HCT116 (cell line): ENCODE data around the gene ARFIP2. TPM values are rescaled to one million over a fixed set of nuclear protein-coding genes. Genes with fewer than 3 reads are reported as not detected.

ENCODE experiments used
- ATAC-seq: fragments of 200-7000 bp; cut with Tn5 transposase; 2 replicates; pipeline ENCODE4 v1.9.1; 2020; ENCODE audit warnings: mild to moderate bottlenecking, moderate library complexity
- BruUV-seq: library from RNA; stranded (reverse); fragments of 400-500 nt; replicated peaks from 2 replicates; lab custom pipeline; 2021; lab: Mats Ljungman, UMichigan
- CTCF ChIA-PET: fragments of 300-600 bp; sonication (Branson Sonifier 250); formaldehyde crosslinking; loops from one replicate; lab custom pipeline; 2021; ENCODE audit warnings: antibody characterized with exemption; lab: Charles Lee
- POLR2A ChIA-PET: fragments of 300-600, 350-600 bp; sonication (Branson Sonifier 250); formaldehyde crosslinking; loops from one replicate; lab custom pipeline; 2021; ENCODE audit warnings: antibody characterized with exemption; lab: Charles Lee
- RAD21 ChIA-PET, 2 experiments: fragments of 300-600 bp; sonication (Branson Sonifier 250); formaldehyde crosslinking; loops; one replicate each; lab custom pipeline; 2023; ENCODE audit warnings: low total read pairs in 2 of 2; ENCODE audit not compliant: uncharacterized antibody in 2 of 2, unreplicated experiment in 2 of 2, low non-redundant PET in 1 of 2; lab: Charles Lee
- DNase-seq: peaks from one replicate; pipeline ENCODE4 v3.0.0-alpha.2; 2010; ENCODE audit warnings: low read depth, low spot score
- H2AFZ ChIP-seq: fragments of 200-600 bp; shearing (Covaris generic), sonication (generic); 2 replicates; pipeline ENCODE4 v1.6.1; 2017; ENCODE audit warnings: low read depth, mixed run types, mixed read lengths, antibody characterized with exemption, low read length; ENCODE audit not compliant: poor library complexity, severe bottlenecking
- H3K27ac ChIP-seq: 2 replicates; pipeline ENCODE4 v1.5.1; 2012; ENCODE audit warnings: low read depth, low read length
- H3K27me3 ChIP-seq: fragments of 200-600 bp; sonication (generic); 2 replicates; pipeline ENCODE4 v1.6.1; 2016; ENCODE audit warnings: mixed run types, low read length, mixed read lengths; ENCODE audit not compliant: insufficient read depth
- H3K36me3 ChIP-seq, 2 experiments: fragments of 200-500 bp in 1 of 2; fragments of 200-600 bp in 1 of 2; sonication (Bioruptor generic) in 1 of 2; sonication (generic) in 1 of 2; 2 replicates each; pipeline versions ENCODE4 v1.5.1 to v1.6.1; 2014 to 2016; ENCODE audit warnings: low read length in 2 of 2, inconsistent platforms in 1 of 2, mixed read lengths in 1 of 2, mixed run types in 1 of 2; ENCODE audit not compliant: insufficient read depth in 2 of 2, control insufficient read depth in 1 of 2
- H3K4me1 ChIP-seq, 2 experiments: fragments of 200-600 bp in 1 of 2; sonication (generic) in 1 of 2; 2 replicates each; pipeline versions ENCODE4 v1.5.1 to v1.6.1; 2012 to 2017; ENCODE audit warnings: low read length in 2 of 2, inconsistent platforms in 1 of 2, mild to moderate bottlenecking in 1 of 2, mixed read lengths in 1 of 2, mixed run types in 1 of 2, moderate library complexity in 1 of 2; ENCODE audit not compliant: insufficient read depth in 2 of 2, control insufficient read depth in 1 of 2
- H3K4me2 ChIP-seq: fragments of 200-600 bp; sonication (generic); 2 replicates; pipeline ENCODE4 v1.6.1; 2017; ENCODE audit warnings: mixed run types, low read length, mixed read lengths
- H3K4me3 ChIP-seq, 2 experiments: fragments of 200-600 bp in 1 of 2; sonication (generic) in 1 of 2; replicated peaks in 1 of 2; 2 replicates each; pipeline ENCODE4 v1.5.1; 2011 to 2016; ENCODE audit warnings: low read length in 2 of 2, control low read depth in 1 of 2, low read depth in 1 of 2, mild to moderate bottlenecking in 1 of 2, mixed read lengths in 1 of 2, mixed run types in 1 of 2
- H3K79me2 ChIP-seq: fragments of 200-600 bp; sonication (generic); 2 replicates; pipeline ENCODE4 v1.6.1; 2017; ENCODE audit warnings: mild to moderate bottlenecking, mixed run types, low read length, moderate library complexity, mixed read lengths; ENCODE audit not compliant: insufficient read depth
- H3K9ac ChIP-seq: fragments of 200-600 bp; sonication (generic); 2 replicates; pipeline ENCODE4 v1.6.1; 2016; ENCODE audit warnings: low read length, mixed read lengths
- H3K9me2 ChIP-seq: fragments of 200-600 bp; sonication (generic), shearing (Covaris generic); 2 replicates; pipeline ENCODE4 v1.6.1; 2017; ENCODE audit warnings: mixed run types, mild to moderate bottlenecking, moderate library complexity; ENCODE audit not compliant: insufficient read depth
- H3K9me3 ChIP-seq, 2 experiments: fragments of 200-500 bp in 1 of 2; fragments of 200-600 bp in 1 of 2; sonication (Bioruptor generic) in 1 of 2; sonication (generic) in 1 of 2; 2 replicates each; pipeline ENCODE4 v1.6.1; 2014 to 2017; ENCODE audit warnings: low read length in 2 of 2, mixed read lengths in 2 of 2, inconsistent platforms in 1 of 2, low read depth in 1 of 2, mild to moderate bottlenecking in 1 of 2, mixed run types in 1 of 2, moderate library complexity in 1 of 2; ENCODE audit not compliant: control insufficient read depth in 1 of 2, insufficient read depth in 1 of 2
- H4K20me1 ChIP-seq: fragments of 200-600 bp; sonication (generic), shearing (Covaris generic); 2 replicates; pipeline ENCODE4 v1.6.1; 2017; ENCODE audit warnings: mixed run types, mild to moderate bottlenecking, moderate library complexity; ENCODE audit not compliant: insufficient read depth
- ATF3 ChIP-seq: IDR thresholded peaks from 2 replicates; pipeline ENCODE4 v1.6.1; 2012
- CEBPB ChIP-seq: IDR thresholded peaks from 2 replicates; pipeline ENCODE4 v1.6.1; 2012; ENCODE audit warnings: low read depth
- EGR1 ChIP-seq: IDR thresholded peaks from 2 replicates; pipeline ENCODE4 v1.6.1; 2012; ENCODE audit warnings: low read depth
- FOSL1 ChIP-seq: IDR thresholded peaks from 2 replicates; pipeline ENCODE4 v1.6.1; 2012; ENCODE audit warnings: low read depth
- POLR2A ChIP-seq: IDR thresholded peaks from 2 replicates; pipeline ENCODE4 v1.7.0; 2011; ENCODE audit warnings: borderline replicate concordance; ENCODE audit not compliant: insufficient read depth, insufficient read length; ENCODE audit errors: extremely low read depth
- POLR2AphosphoS5 ChIP-seq: IDR thresholded peaks from 2 replicates; pipeline ENCODE4 v1.6.1; 2011; ENCODE audit warnings: mild to moderate bottlenecking, low read depth, low read length, moderate library complexity
- REST ChIP-seq: IDR thresholded peaks from 2 replicates; pipeline ENCODE4 v1.6.1; 2012; ENCODE audit warnings: low read depth
- SP1 ChIP-seq: IDR thresholded peaks from 2 replicates; pipeline ENCODE4 v1.6.1; 2012; ENCODE audit warnings: low read depth
- TCF7L2 ChIP-seq: IDR thresholded peaks from 2 replicates; pipeline ENCODE4 v1.7.0; 2011; ENCODE audit warnings: borderline replicate concordance, inconsistent platforms; ENCODE audit not compliant: insufficient read depth, insufficient read length; ENCODE audit errors: extremely low read depth
- YY1 ChIP-seq: IDR thresholded peaks from 2 replicates; pipeline ENCODE4 v1.6.1; 2011; ENCODE audit warnings: low read length, low read depth, moderate library complexity, mild to moderate bottlenecking; ENCODE audit not compliant: insufficient replicate concordance; ENCODE audit errors: extremely low read depth
- ZBTB33 ChIP-seq: IDR thresholded peaks from 2 replicates; pipeline ENCODE4 v1.6.1; 2011; ENCODE audit warnings: mild to moderate bottlenecking, low read length, moderate library complexity; ENCODE audit not compliant: insufficient replicate concordance; ENCODE audit errors: extremely low read depth
- intact Hi-C: fragments of 100-400 bp; cut with micrococcal nuclease; formaldehyde crosslinking; loops from 2 replicates; pipeline ENCODE4 v1.10.0; 2022
- total RNA-seq: library from RNA; stranded (reverse); gene quantifications from one replicate; pipeline ENCODE4 v1.2.1, GENCODE V29; 2021; ENCODE audit not compliant: unreplicated experiment

The ARFIP2 gene
- total RNA-seq, 1 experiment from 2014 or later: 77.9 TPM

DNA sequence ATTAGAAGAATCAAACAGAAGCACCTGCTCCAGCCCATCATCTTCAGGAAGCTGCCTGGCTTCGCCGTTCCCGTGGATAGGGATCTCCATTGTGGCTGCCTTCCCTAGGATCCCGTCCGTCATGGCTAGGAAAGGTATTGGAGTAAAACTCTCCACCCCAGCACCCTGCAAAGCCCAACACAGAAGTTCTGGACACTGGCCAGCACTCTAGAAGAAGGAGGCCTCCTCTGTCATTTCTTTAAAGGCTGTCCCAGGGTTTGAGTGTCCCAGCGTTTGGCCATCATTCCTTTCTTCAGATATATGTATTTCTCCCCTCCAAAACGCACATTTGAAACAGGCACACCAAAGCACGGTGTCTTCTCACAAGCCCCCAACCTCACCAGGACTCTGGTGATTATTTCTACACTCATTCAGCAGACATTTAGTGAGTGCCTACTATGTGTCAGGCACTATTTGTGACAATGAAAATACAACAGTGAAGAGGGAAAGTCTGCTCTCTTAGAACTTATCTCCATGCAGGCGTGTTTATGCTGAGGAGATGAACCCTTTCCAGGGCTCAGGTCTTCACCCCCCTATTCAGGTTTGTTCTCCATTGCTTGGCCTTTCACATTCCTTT is 724 bp downstream of the ARFIP2 start:
- Histone ChIP-seq H3K9ac (peak overlapping the region; percentile 93), H4K20me1 (no peaks in the 10 kb centered on the region; the same call in 1 of the 2 replicates), H3K36me3 (peaks cover 19 to 63% of the 10 kb centered on the region in 2 experiments), H3K79me2 (peaks cover 52% of the 10 kb centered on the region), H3K9me3 (no peaks in the 10 kb centered on the region), H3K4me1 (peaks cover 13 to 22% of the 10 kb centered on the region in 2 experiments; a peak in 3 of 4 replicates)
- CTCF ChIA-PET: no interaction called here
- BruUV-seq: TSS peak; percentile 59
- RAD21 ChIA-PET: no interaction called here
- no peak for DNase-seq
- TF ChIP-seq POLR2AphosphoS5 (no peak), POLR2A (no peak), ZBTB33 (no peak), SP1 (no peak), ATF3 (no peak), CEBPB (no peak), FOSL1 (no peak), EGR1 (no peak), YY1 (no peak), REST (no peak), TCF7L2 (no peak)
- TF ChIP-seq, all 23 proteins: peak for 0
- H2AFZ ChIP-seq: no peak overlapping the region
- ATAC-seq: no peak
- peak overlapping the region; percentile 57 for H3K27ac ChIP-seq
- H3K9me2 ChIP-seq: no peaks in the 10 kb centered on the region
- H3K27me3 ChIP-seq: no peaks in the 10 kb centered on the region
- POLR2A ChIA-PET: no interaction called here
- intact Hi-C loops: loop anchor here (2.0 kb wide), 2 partner anchors 92 to 124 kb away; no protein-coding TSS in a partner anchor
- H3K4me2 ChIP-seq: peak overlapping the region; percentile 93
- H3K4me3 ChIP-seq: peak overlapping the region; percentile 86 to 96
